Naive thymus-derived CD4-positive, alpha-beta T cell (primary cell): ENCODE measurements around the gene FAM228B. TPM values are rescaled to one million over a fixed set of nuclear protein-coding genes. Genes with fewer than 3 reads are reported as not detected.

Experiments used
- ATAC-seq: fragments of 150-1000 bp; cut with Tn5 transposase; 2 replicates; pipeline ENCODE4 v1.10.0; 2021; ENCODE audit warnings: mild to moderate bottlenecking, moderate library complexity
- CTCF ChIA-PET: fragments of 350-600 bp; sonication (Branson Sonifier 250); formaldehyde crosslinking; loops from one replicate; lab custom pipeline; 2021; ENCODE audit warnings: antibody characterized with exemption; lab: Charles Lee
- POLR2A ChIA-PET: fragments of 350-600 bp; sonication (Branson Sonifier 250); formaldehyde crosslinking; loops from one replicate; lab custom pipeline; 2021; ENCODE audit warnings: antibody characterized with exemption, inconsistent platforms; lab: Charles Lee
- DNase-seq, 9 donors: peaks; one replicate each; pipeline versions ENCODE4 v3.0.0 to v3.0.0-alpha.2; 2020 to 2022; ENCODE audit warnings: mixed read lengths in 1 of 9
- H3K27ac ChIP-seq: one replicate; pipeline ENCODE4 v1.7.0; 2013; ENCODE audit warnings: mild to moderate bottlenecking, low read depth, low read length, moderate library complexity
- H3K27me3 ChIP-seq, 2 donors: one replicate each; pipeline ENCODE4 v1.7.0; 2013; ENCODE audit warnings: low read length in 2 of 2, mild to moderate bottlenecking in 2 of 2, moderate library complexity in 2 of 2; ENCODE audit not compliant: control insufficient read depth in 2 of 2, insufficient read depth in 2 of 2
- H3K36me3 ChIP-seq, 3 experiments: 1 replicate in 2 of 3; 2 replicates in 1 of 3; pipeline ENCODE4 v1.7.0; 2013; ENCODE audit warnings: low read length in 3 of 3, mild to moderate bottlenecking in 3 of 3, moderate library complexity in 1 of 3; ENCODE audit not compliant: insufficient read depth in 3 of 3, control insufficient read depth in 2 of 3
- H3K4me1 ChIP-seq, 2 donors: one replicate each; pipeline ENCODE4 v1.7.0; 2013; ENCODE audit warnings: low read length in 2 of 2, mild to moderate bottlenecking in 2 of 2, moderate library complexity in 1 of 2; ENCODE audit not compliant: control insufficient read depth in 2 of 2, insufficient read depth in 2 of 2
- H3K4me3 ChIP-seq: 2 replicates; pipeline ENCODE4 v1.7.0; 2013; ENCODE audit warnings: mild to moderate bottlenecking, low read length
- H3K9me3 ChIP-seq, 3 experiments: 1 replicate in 2 of 3; 2 replicates in 1 of 3; pipeline ENCODE4 v1.7.0; 2013; ENCODE audit warnings: low read length in 3 of 3; ENCODE audit not compliant: control insufficient read depth in 2 of 3
- H3K27ac Mint-ChIP-seq, 9 donors: one replicate each; pipeline ENCODE4 v1.8.0; 2020 to 2022; ENCODE audit warnings: mixed read lengths in 9 of 9, mild to moderate bottlenecking in 8 of 9, moderate library complexity in 5 of 9, inconsistent platforms in 2 of 9
- H3K27me3 Mint-ChIP-seq, 5 donors: one replicate each; pipeline ENCODE4 v1.8.0; 2021 to 2022; ENCODE audit warnings: mixed read lengths in 5 of 5, mild to moderate bottlenecking in 1 of 5
- H3K36me3 Mint-ChIP-seq, 5 donors: one replicate each; pipeline ENCODE4 v1.8.0; 2020 to 2022; ENCODE audit warnings: mixed read lengths in 5 of 5, mild to moderate bottlenecking in 3 of 5, inconsistent platforms in 1 of 5
- H3K4me1 Mint-ChIP-seq, 7 donors: one replicate each; pipeline ENCODE4 v1.8.0; 2020 to 2022; ENCODE audit warnings: mixed read lengths in 7 of 7, mild to moderate bottlenecking in 3 of 7, inconsistent platforms in 1 of 7
- H3K4me3 Mint-ChIP-seq, 10 donors: one replicate each; pipeline ENCODE4 v1.8.0; 2020 to 2022; ENCODE audit warnings: mild to moderate bottlenecking in 10 of 10, mixed read lengths in 10 of 10, moderate library complexity in 6 of 10, inconsistent platforms in 2 of 10
- H3K9me3 Mint-ChIP-seq, 11 donors: one replicate each; pipeline ENCODE4 v1.8.0; 2020 to 2022; ENCODE audit warnings: mixed read lengths in 11 of 11, mild to moderate bottlenecking in 4 of 11, inconsistent platforms in 1 of 11, moderate library complexity in 1 of 11
- intact Hi-C, 2 donors: fragments of 100-400 bp; cut with micrococcal nuclease; formaldehyde crosslinking; loops; one replicate each; pipeline ENCODE4 v1.15.1; 2023
- polyA plus RNA-seq, 2 donors: library from polyadenylated mRNA; unstranded; fragments of 300-500 nt; fragmentation: Illumina TruSeq; gene quantifications; one replicate each; pipeline ENCODE4 v1.2.3, GENCODE V29; 2021
- total RNA-seq, 6 experiments: library from RNA in 5 of 6; stranded (reverse) in 5 of 6; gene quantifications; 1 replicate in 5 of 6; 2 replicates in 1 of 6; pipeline ENCODE4 v1.2.3 and lab custom pipeline; 2021 to 2026

The FAM228B gene
- total and polyA plus RNA-seq, 7 experiments from 2014 or later, result 5.2 to 27.5 (median 19.1) TPM

DNA sequence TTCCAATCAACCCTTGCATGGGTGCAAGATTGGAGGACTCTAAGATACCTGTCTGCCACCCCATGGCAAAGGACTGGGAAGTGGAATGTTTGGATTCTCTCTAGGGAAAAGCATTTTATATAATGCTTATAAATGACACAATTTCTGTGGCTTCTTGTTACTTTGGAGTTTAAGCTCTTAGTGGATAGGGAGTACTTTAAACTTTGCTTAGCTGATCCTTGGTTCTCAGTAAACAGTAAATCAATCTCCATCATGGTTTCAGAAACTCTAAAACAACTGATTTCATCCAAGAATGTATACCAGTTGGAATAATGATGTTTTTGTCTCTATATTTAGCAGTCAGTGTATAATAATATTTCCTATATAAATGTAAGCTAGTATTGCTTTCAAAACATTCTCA lies 37.5 kb downstream of the FAM228B start:
- Histone ChIP-seq H3K36me3 (no peaks in the 10 kb centered on the region), H3K4me1 (no peaks in the 10 kb centered on the region), H3K4me3 (no peak overlapping the region), H3K27me3 (no peaks in the 10 kb centered on the region), H3K9me3 (no peaks in the 10 kb centered on the region), H3K27ac (no peak overlapping the region)
- no peak for ATAC-seq
- Mint-ChIP-seq H3K36me3 (peaks cover 0 to 37% (median 21%) of the 10 kb centered on the region in 5 donors), H3K27me3 (no peaks in the 10 kb centered on the region), H3K4me1 (no peaks in the 10 kb centered on the region), H3K27ac (no peak overlapping the region), H3K9me3 (peaks cover 0 to 9% (median 0%) of the 10 kb centered on the region in 11 donors), H3K4me3 (no peak overlapping the region)
- intact Hi-C loops, result no loop called here
- CTCF ChIA-PET, result no interaction called here
- no peak for DNase-seq
- POLR2A ChIA-PET, result no interaction called here

DNA sequence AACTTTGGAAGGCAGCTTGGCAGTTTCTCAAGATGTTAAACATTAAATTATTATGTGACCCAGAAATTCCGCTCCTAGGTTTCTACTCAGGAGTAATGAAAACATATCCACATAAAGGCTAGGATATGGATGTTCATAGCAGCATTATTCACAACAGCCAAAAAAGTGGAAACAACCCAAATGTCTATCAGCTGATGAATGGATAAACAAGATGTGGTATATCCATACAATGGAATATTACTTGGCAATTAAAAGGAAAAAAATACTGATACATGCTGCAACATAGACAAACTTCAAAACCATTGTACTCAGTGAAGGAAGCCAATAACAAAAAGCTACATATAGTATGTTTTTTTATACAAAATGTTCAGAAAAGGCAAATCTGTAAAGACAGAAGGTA lies 39.2 kb downstream of the FAM228B start:
- intact Hi-C loops, result no loop called here
- Mint-ChIP-seq H3K27ac (no peak overlapping the region), H3K27me3 (peaks cover 0 to 3% (median 0%) of the 10 kb centered on the region in 5 donors), H3K4me3 (no peak overlapping the region), H3K4me1 (no peaks in the 10 kb centered on the region), H3K36me3 (peaks cover 0 to 32% (median 21%) of the 10 kb centered on the region in 5 donors), H3K9me3 (peaks cover 0 to 9% (median 0%) of the 10 kb centered on the region in 11 donors)
- DNase-seq, result no peak
- Histone ChIP-seq H3K4me3 (no peak overlapping the region), H3K27me3 (no peaks in the 10 kb centered on the region), H3K9me3 (no peaks in the 10 kb centered on the region), H3K4me1 (no peaks in the 10 kb centered on the region), H3K36me3 (no peaks in the 10 kb centered on the region), H3K27ac (no peak overlapping the region)
- POLR2A ChIA-PET, result interaction anchor here (0.6 to 1.3 kb wide), 3 partner anchors 10 to 878 kb away, joined by 3 to 4 read pairs (median 3); no protein-coding TSS in a partner anchor
- no peak for ATAC-seq
- CTCF ChIA-PET, result no interaction called here

DNA sequence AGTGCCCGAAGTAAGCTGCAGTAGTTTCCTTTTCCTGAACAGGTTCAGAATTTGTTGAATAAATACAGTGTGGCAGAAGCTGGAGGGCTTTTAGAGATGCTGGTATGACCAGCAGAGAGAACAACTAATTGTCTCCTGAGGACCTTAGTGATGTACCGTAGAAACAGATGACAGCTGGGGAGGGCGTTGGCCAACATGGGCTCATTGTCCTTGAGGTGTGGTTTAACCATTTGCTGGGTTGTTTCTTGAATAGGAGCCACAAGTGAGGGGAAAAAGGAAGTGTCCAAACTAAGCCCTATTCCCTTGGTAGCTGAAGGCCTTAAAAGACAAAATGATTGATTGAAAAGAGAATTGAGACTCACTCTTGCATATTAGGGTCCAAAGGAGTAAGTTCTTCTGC lies 39.9 kb downstream of the FAM228B start:
- Histone ChIP-seq H3K27me3 (no peaks in the 10 kb centered on the region), H3K36me3 (no peaks in the 10 kb centered on the region), H3K9me3 (no peaks in the 10 kb centered on the region), H3K4me1 (no peaks in the 10 kb centered on the region), H3K27ac (no peak overlapping the region), H3K4me3 (no peak overlapping the region)
- no peak for ATAC-seq
- peaks cover 0 to 9% (median 0%) of the 10 kb centered on the region in 11 donors for H3K9me3 Mint-ChIP-seq
- H3K36me3 Mint-ChIP-seq, result peaks cover 0 to 34% (median 23%) of the 10 kb centered on the region in 5 donors
- ChIA-PET CTCF (interaction anchor here (1.0 kb wide), 1 partner anchor 43 kb away, joined by 3 read pairs; no protein-coding TSS in a partner anchor), POLR2A (interaction anchor here (0.6 to 1.3 kb wide), 2 partner anchors 10 to 878 kb away, joined by 3 to 4 read pairs; no protein-coding TSS in a partner anchor)
- H3K27ac Mint-ChIP-seq, result no peak overlapping the region
- peaks cover 0 to 3% (median 0%) of the 10 kb centered on the region in 5 donors for H3K27me3 Mint-ChIP-seq
- DNase-seq, result no peak
- no peak overlapping the region for H3K4me3 Mint-ChIP-seq
- intact Hi-C loops, result no loop called here
- H3K4me1 Mint-ChIP-seq, result no peaks in the 10 kb centered on the region

DNA sequence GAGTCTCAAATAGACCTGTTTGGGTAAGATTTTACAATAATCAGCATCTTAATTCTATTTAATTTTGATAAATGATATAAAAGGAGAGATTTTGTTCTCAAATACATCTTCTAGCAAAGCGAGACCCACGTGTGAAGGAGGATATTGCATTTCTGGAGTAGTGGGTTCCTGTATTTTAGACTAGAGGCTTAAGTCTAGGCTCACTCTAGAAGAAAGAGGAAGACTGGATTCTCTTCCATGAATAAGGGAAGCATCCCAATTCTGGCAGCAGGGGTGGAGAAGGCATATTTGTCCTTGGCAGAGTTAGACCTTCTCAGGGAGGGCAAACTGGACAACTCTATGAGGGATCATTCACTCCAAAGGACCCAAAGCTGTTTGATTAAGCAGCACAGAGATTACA lies 40.3 kb downstream of the FAM228B start:
- H3K4me1 ChIP-seq, result no peaks in the 10 kb centered on the region
- H3K9me3 Mint-ChIP-seq, result peaks cover 0 to 9% (median 0%) of the 10 kb centered on the region in 11 donors
- intact Hi-C loops, result no loop called here
- ChIA-PET CTCF (interaction anchor here (1.0 kb wide), 1 partner anchor 42 kb away, joined by 3 read pairs; no protein-coding TSS in a partner anchor), POLR2A (interaction anchor here (1.3 kb wide), 1 partner anchor 9 kb away, joined by 4 read pairs; no protein-coding TSS in a partner anchor)
- DNase-seq, result no peak
- H3K36me3 Mint-ChIP-seq, result peaks cover 0 to 34% (median 21%) of the 10 kb centered on the region in 5 donors
- H3K4me3 ChIP-seq, result no peak overlapping the region
- no peak overlapping the region for H3K4me3 Mint-ChIP-seq
- H3K4me1 Mint-ChIP-seq, result no peaks in the 10 kb centered on the region
- H3K27me3 Mint-ChIP-seq, result peaks cover 0 to 3% (median 0%) of the 10 kb centered on the region in 5 donors
- no peaks in the 10 kb centered on the region for H3K27me3 ChIP-seq
- no peak for ATAC-seq
- H3K27ac Mint-ChIP-seq, result no peak overlapping the region
- H3K9me3 ChIP-seq, result no peaks in the 10 kb centered on the region
- no peaks in the 10 kb centered on the region for H3K36me3 ChIP-seq
- H3K27ac ChIP-seq, result no peak overlapping the region

DNA sequence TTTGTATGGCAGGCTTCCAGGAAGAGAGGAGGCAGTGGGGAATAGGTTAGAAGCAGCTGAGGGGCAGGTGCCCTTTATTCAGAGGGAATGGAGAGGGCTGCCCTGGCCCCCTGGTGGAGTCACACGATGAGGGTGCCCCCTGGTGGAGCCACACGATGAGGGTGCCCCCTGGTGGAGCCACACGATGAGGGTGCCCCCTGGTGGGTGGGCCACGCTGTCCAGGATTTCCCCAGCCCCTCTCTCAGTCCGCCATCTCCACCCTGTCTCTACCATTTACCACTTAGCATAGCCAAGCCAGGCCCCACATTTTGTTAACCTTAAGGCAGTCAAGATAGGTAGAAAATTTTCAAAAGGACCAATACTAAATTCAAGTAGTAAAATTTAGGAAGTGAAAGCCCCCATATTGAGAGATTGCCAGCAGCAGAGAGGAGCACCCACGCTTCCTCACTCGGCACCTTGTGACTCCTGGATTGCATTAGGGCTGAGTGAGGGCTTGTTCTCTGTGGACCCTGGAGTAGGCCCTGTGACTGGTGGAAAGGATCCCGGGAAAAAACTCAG lies 41.2 kb downstream of the FAM228B start:
- ChIA-PET CTCF (interaction anchor here (1.0 kb wide), 1 partner anchor 41 kb away, joined by 3 read pairs; no protein-coding TSS in a partner anchor), POLR2A (no interaction called here)
- intact Hi-C loops, result loop anchor here (1.0 to 2.0 kb wide), 3 partner anchors 237 to 340 kb away; partner anchors contain the start of gene ATAD2B (in 1 of the 2)
- DNase-seq, result peak in 7 of 9 donors; percentile 7 to 43 (median 12)
- Mint-ChIP-seq H3K4me1 (no peaks in the 10 kb centered on the region), H3K9me3 (peaks cover 0 to 9% (median 0%) of the 10 kb centered on the region in 11 donors), H3K27me3 (peaks cover 0 to 3% (median 0%) of the 10 kb centered on the region in 5 donors), H3K27ac (no peak overlapping the region), H3K4me3 (no peak overlapping the region), H3K36me3 (peaks cover 0 to 37% (median 17%) of the 10 kb centered on the region in 5 donors)
- H3K27ac ChIP-seq, result no peak overlapping the region
- peak; percentile 90 for ATAC-seq
- H3K9me3 ChIP-seq, result no peaks in the 10 kb centered on the region
- H3K4me1 ChIP-seq, result no peaks in the 10 kb centered on the region
- H3K27me3 ChIP-seq, result no peaks in the 10 kb centered on the region
- H3K36me3 ChIP-seq, result no peaks in the 10 kb centered on the region
- no peak overlapping the region for H3K4me3 ChIP-seq

- DNase-seq, result no peak
- intact Hi-C loops, result no loop called here
Measured at GRCh38 chr2:24169023-24169422, 45.8 kb downstream of the FAM228B start.

More at GRCh38 chr2:24169023-24169422, 45.8 kb downstream of the FAM228B start:
- H3K27me3 ChIP-seq, result no peaks in the 10 kb centered on the region
- no peaks in the 10 kb centered on the region for H3K4me1 Mint-ChIP-seq
- H3K27ac Mint-ChIP-seq, result no peak overlapping the region
- no peak overlapping the region for H3K27ac ChIP-seq
- no peaks in the 10 kb centered on the region for H3K9me3 ChIP-seq
- ATAC-seq, result no peak
- H3K4me3 Mint-ChIP-seq, result no peak overlapping the region
- H3K36me3 Mint-ChIP-seq, result peaks cover 0 to 18% (median 5%) of the 10 kb centered on the region in 5 donors
- H3K27me3 Mint-ChIP-seq, result peaks cover 4 to 12% (median 9%) of the 10 kb centered on the region in 5 donors
- ChIA-PET POLR2A (no interaction called here), CTCF (no interaction called here)
- no peaks in the 10 kb centered on the region for H3K4me1 ChIP-seq
- H3K4me3 ChIP-seq, result no peak overlapping the region
- H3K9me3 Mint-ChIP-seq, result peaks cover 0 to 4% (median 0%) of the 10 kb centered on the region in 11 donors
- H3K36me3 ChIP-seq, result no peaks in the 10 kb centered on the region
